HepG2 (cell line): ENCODE data around the gene CYLD. TPM values are rescaled to one million over a fixed set of nuclear protein-coding genes. Genes with fewer than 3 reads are reported as not detected.

ENCODE experiments used
- ATAC-seq: fragments of 200-7000 bp; cut with Tn5 transposase; 3 replicates; pipeline ENCODE4 v1.9.1; 2020; ENCODE audit warnings: mild to moderate bottlenecking, moderate library complexity
- BruUV-seq: library from RNA; stranded (reverse); fragments of 400-500 nt; replicated peaks from 2 replicates; lab custom pipeline; 2021; lab: Mats Ljungman, UMichigan
- CTCF ChIA-PET: fragments of 300-600 bp; formaldehyde crosslinking; extraction: SDS; loops from one replicate; lab custom pipeline; 2021; ENCODE audit warnings: low total read pairs, inconsistent platforms, low intra/inter-chr PET ratio; lab: Yijun Ruan, JAX
- POLR2A ChIA-PET: fragments of 350-600 bp; sonication (Branson Sonifier 250); formaldehyde crosslinking; loops from one replicate; lab custom pipeline; 2020; ENCODE audit warnings: antibody characterized with exemption, inconsistent platforms; lab: Yijun Ruan, JAX
- DNase-seq: peaks from one replicate; pipeline ENCODE4 v3.0.0-alpha.2; 2015; ENCODE audit warnings: low spot score
- FAIRE-seq: peaks from 3 replicates; lab custom pipeline; 2011; peaks lifted over from hg19 to GRCh38; lab: Jason Lieb, UNC
- H2AFZ ChIP-seq: one replicate; pipeline ENCODE4 v1.6.1; 2011; ENCODE audit warnings: low read length, inconsistent platforms
- H3K27ac ChIP-seq: fragments of 300-600 bp; 3 replicates; pipeline ENCODE4 v1.8.0; 2011; ENCODE audit warnings: mixed run types, mild to moderate bottlenecking, mixed read lengths, low read length, inconsistent platforms; ENCODE audit not compliant: insufficient read depth; ENCODE audit errors: extremely low read length
- H3K27me3 ChIP-seq, 2 experiments: fragments of 200-600 bp in 1 of 2; 2 replicates in 1 of 2; 3 replicates in 1 of 2; pipeline versions ENCODE4 v1.6.0 to v1.8.0; 2011; ENCODE audit warnings: low read length in 2 of 2, mild to moderate bottlenecking in 2 of 2, moderate library complexity in 2 of 2, inconsistent platforms in 1 of 2; ENCODE audit not compliant: insufficient read depth in 2 of 2, control insufficient read depth in 1 of 2
- H3K36me3 ChIP-seq, 2 experiments: fragments of 200-600 bp in 1 of 2; replicated peaks in 1 of 2; 2 replicates in 1 of 2; 3 replicates in 1 of 2; pipeline versions ENCODE4 v1.5.1 to v1.8.0; 2011; ENCODE audit warnings: low read length in 2 of 2, inconsistent platforms in 1 of 2; ENCODE audit not compliant: insufficient read depth in 2 of 2, control insufficient read depth in 1 of 2
- H3K4me1 ChIP-seq: 2 replicates; pipeline ENCODE4 v1.5.1; 2012; ENCODE audit warnings: low read length, inconsistent platforms; ENCODE audit not compliant: insufficient read depth
- H3K4me2 ChIP-seq: 2 replicates; pipeline ENCODE4 v1.6.0; 2011; ENCODE audit warnings: low read depth, low read length, inconsistent platforms
- H3K4me3 ChIP-seq, 3 experiments: fragments of 200-600 bp in 1 of 3; sonication (generic), shearing (Covaris generic) in 1 of 3; replicated peaks in 1 of 3; 2 replicates each; pipeline ENCODE4 v1.5.1; 2011 to 2016; ENCODE audit warnings: low read length in 3 of 3, inconsistent platforms in 2 of 3, low read depth in 2 of 3, mild to moderate bottlenecking in 2 of 3, control low read depth in 1 of 3, mixed read lengths in 1 of 3; ENCODE audit not compliant: insufficient read depth in 1 of 3
- H3K79me2 ChIP-seq: one replicate; pipeline ENCODE4 v1.6.1; 2011; ENCODE audit warnings: low read length, inconsistent platforms; ENCODE audit not compliant: insufficient read depth
- H3K9ac ChIP-seq: 2 replicates; pipeline ENCODE4 v1.6.0; 2011; ENCODE audit warnings: mild to moderate bottlenecking, low read depth, low read length, inconsistent platforms; ENCODE audit not compliant: insufficient read depth
- H3K9me3 ChIP-seq: 2 replicates; pipeline ENCODE4 v1.5.1; 2012; ENCODE audit warnings: mild to moderate bottlenecking, low read length
- H4K20me1 ChIP-seq: 2 replicates; pipeline ENCODE4 v1.6.0; 2011; ENCODE audit warnings: inconsistent platforms, mild to moderate bottlenecking, low read length, moderate library complexity; ENCODE audit not compliant: insufficient read depth
- CHCHD3 ChIP-seq: sonication (generic); formaldehyde crosslinking; IDR thresholded peaks from 2 replicates; pipeline ENCODE4 v1.8.0; 2022; ENCODE audit warnings: mild to moderate bottlenecking, missing genetic modification reagents, moderate library complexity
- PCBP2 ChIP-seq: fragments of 200-400 bp; formaldehyde crosslinking; optimal IDR thresholded peaks from 2 replicates; pipeline ENCODE3; 2018; ENCODE audit warnings: low read length, low read depth; ENCODE audit not compliant: poor library complexity, severe bottlenecking
- RAD51 ChIP-seq: fragments of 450-650 bp; IDR thresholded peaks from 2 replicates; pipeline ENCODE4 v1.6.1; 2016; ENCODE audit warnings: borderline replicate concordance
- USF2 ChIP-seq, 2 experiments: sonication (generic) in 1 of 2; formaldehyde crosslinking in 1 of 2; IDR thresholded peaks; 2 replicates each; pipeline versions ENCODE4 v1.5.1 to v1.6.1; 2011 to 2020; ENCODE audit warnings: borderline replicate concordance in 1 of 2, low read depth in 1 of 2, low read length in 1 of 2, mild to moderate bottlenecking in 1 of 2, missing genetic modification reagents in 1 of 2, moderate library complexity in 1 of 2
- ZEB1 ChIP-seq: IDR thresholded peaks from 2 replicates; pipeline ENCODE4 v1.6.1; 2012; ENCODE audit warnings: mild to moderate bottlenecking, low read depth, inconsistent platforms; ENCODE audit not compliant: insufficient replicate concordance
- ZNF768 ChIP-seq: sonication (generic); formaldehyde crosslinking; IDR thresholded peaks from 2 replicates; pipeline ENCODE4 v1.4.0; 2020; ENCODE audit warnings: missing genetic modification reagents
- WGBS: methylation state at CpG from one replicate; pipeline ENCODE4 v1.1.6; 2017; ENCODE audit warnings: low lambda C conversion rate; 5-methylcytosine and 5-hydroxymethylcytosine counted together
- in situ Hi-C: cut with HindIII; loops from 2 replicates; pipeline ENCODE4 v1.10.0; 2017; ENCODE audit warnings: low pct_unique_long_range_greater_than_20kb; ENCODE audit not compliant: extremely low pct_ligation_motif_present
- intact Hi-C: fragments of 100-400 bp; cut with micrococcal nuclease; formaldehyde crosslinking; loops from one replicate; pipeline ENCODE4 v1.10.0; 2022; ENCODE audit not compliant: unreplicated experiment
- polyA plus RNA-seq, 8 experiments: library from polyadenylated mRNA; depleted of rRNA in 3 of 8; stranded (reverse) in 7 of 8; unstranded in 1 of 8; fragments of >200 nt; fragmentation: Illumina TruSeq in 4 of 8; extraction: Trizol in 4 of 8; gene quantifications; 2 replicates each; pipeline versions ENCODE4 v1.2.1 to v1.2.3, GENCODE V29; 2011 to 2016; ENCODE audit warnings: low read depth in 4 of 8, missing spikeins in 1 of 8, mixed read lengths in 1 of 8; ENCODE audit not compliant: insufficient read depth in 1 of 8
- total RNA-seq, 5 experiments: library from RNA; depleted of rRNA; stranded (reverse); fragments of >200 nt; fragmentation: Illumina TruSeq; extraction: Trizol; gene quantifications; 2 replicates each; pipeline ENCODE4 v1.2.3, GENCODE V29; 2016; ENCODE audit warnings: low read depth in 1 of 5
- TF ChIP-seq, protein P1 (sequence below): sonication (generic); formaldehyde crosslinking; IDR thresholded peaks from one replicate; pipeline ENCODE4 v1.5.1; 2020; ENCODE audit warnings: mild to moderate bottlenecking, missing genetic modification reagents; ENCODE audit errors: not compliant biosample characterization
- TF ChIP-seq, protein P2 (sequence below): IDR thresholded peaks from 2 replicates; pipeline ENCODE4 v1.6.1; 2016; ENCODE audit warnings: control low read depth
- TF ChIP-seq, protein P3 (sequence below): sonication (generic); formaldehyde crosslinking; IDR thresholded peaks from 2 replicates; pipeline ENCODE4 v1.4.0; 2020; ENCODE audit warnings: missing genetic modification reagents, borderline replicate concordance

CYLD gene
- total and polyA plus RNA-seq, 2 of the 13 experiments (the other 11 are each of a cell fraction or from before 2014, with no cell fraction given) = 6.1 to 11.4 TPM

GRCh38 chr16:50810241-50810965, 68.5 kb downstream of the CYLD start:
- Histone ChIP-seq H3K4me3 (no peak overlapping the region), H3K36me3 (no peaks in the 10 kb centered on the region), H4K20me1 (no peaks in the 10 kb centered on the region), H3K9ac (no peak overlapping the region), H3K4me1 (peaks cover 13% of the 10 kb centered on the region), H3K27me3 (peaks cover 0 to 14% of the 10 kb centered on the region in 2 experiments; a peak in 1 of 5 replicates), H3K9me3 (no peaks in the 10 kb centered on the region), H3K4me2 (no peak overlapping the region), H3K79me2 (no peaks in the 10 kb centered on the region), H3K27ac (no peak overlapping the region), H2AFZ (no peak overlapping the region)
- intact Hi-C loops (no loop called here), in situ Hi-C loops (no loop called here)
- DNase-seq (no peak), ATAC-seq (no peak), FAIRE-seq (no peak)
- no TSS peak for BruUV-seq
- no peak for TF ChIP-seq RAD51
- TF ChIP-seq, protein P1, sequence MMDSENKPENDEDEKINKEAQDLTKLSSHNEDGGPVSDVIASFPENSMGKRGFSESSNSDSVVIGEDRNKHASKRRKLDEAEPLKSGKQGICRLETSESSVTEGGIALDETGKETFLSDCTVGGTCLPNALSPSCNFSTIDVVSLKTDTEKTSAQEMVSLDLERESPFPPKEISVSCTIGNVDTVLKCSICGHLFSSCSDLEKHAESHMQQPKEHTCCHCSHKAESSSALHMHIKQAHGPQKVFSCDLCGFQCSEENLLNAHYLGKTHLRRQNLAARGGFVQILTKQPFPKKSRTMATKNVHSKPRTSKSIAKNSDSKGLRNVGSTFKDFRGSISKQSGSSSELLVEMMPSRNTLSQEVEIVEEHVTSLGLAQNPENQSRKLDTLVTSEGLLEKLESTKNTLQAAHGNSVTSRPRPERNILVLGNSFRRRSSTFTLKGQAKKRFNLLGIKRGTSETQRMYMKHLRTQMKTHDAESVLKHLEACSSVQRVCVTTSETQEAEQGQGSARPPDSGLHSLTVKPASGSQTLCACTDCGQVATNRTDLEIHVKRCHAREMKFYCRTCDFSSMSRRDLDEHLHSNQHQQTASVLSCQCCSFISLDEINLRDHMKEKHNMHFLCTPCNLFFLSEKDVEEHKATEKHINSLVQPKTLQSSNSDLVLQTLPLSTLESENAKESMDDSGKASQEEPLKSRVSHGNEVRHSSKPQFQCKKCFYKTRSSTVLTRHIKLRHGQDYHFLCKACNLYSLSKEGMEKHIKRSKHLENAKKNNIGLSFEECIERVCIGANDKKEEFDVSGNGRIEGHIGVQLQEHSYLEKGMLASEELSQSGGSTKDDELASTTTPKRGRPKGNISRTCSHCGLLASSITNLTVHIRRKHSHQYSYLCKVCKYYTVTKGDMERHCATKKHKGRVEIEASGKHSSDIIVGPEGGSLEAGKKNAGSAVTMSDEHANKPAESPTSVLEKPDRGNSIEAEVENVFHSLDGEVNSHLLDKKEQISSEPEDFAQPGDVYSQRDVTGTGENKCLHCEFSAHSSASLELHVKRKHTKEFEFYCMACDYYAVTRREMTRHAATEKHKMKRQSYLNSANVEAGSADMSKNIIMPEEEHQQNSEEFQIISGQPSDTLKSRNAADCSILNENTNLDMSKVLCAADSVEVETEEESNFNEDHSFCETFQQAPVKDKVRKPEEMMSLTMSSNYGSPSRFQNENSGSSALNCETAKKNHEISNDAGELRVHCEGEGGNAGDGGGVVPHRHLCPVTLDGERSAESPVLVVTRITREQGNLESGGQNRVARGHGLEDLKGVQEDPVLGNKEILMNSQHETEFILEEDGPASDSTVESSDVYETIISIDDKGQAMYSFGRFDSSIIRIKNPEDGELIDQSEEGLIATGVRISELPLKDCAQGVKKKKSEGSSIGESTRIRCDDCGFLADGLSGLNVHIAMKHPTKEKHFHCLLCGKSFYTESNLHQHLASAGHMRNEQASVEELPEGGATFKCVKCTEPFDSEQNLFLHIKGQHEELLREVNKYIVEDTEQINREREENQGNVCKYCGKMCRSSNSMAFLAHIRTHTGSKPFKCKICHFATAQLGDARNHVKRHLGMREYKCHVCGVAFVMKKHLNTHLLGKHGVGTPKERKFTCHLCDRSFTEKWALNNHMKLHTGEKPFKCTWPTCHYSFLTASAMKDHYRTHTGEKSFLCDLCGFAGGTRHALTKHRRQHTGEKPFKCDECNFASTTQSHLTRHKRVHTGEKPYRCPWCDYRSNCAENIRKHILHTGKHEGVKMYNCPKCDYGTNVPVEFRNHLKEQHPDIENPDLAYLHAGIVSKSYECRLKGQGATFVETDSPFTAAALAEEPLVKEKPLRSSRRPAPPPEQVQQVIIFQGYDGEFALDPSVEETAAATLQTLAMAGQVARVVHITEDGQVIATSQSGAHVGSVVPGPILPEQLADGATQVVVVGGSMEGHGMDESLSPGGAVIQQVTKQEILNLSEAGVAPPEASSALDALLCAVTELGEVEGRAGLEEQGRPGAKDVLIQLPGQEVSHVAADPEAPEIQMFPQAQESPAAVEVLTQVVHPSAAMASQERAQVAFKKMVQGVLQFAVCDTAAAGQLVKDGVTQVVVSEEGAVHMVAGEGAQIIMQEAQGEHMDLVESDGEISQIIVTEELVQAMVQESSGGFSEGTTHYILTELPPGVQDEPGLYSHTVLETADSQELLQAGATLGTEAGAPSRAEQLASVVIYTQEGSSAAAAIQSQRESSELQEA = no peak
- TF ChIP-seq ZEB1 = no peak
- TF ChIP-seq USF2 (IDR thresholded peaks at IDR 0.05; ENCODE audit: low read depth, low read length) = no peak
- TF ChIP-seq USF2 (CRISPR knock-in tag; IDR thresholded peaks at IDR 0.05; ENCODE audit: borderline replicate concordance) = no peak
- TF ChIP-seq, protein P2, sequence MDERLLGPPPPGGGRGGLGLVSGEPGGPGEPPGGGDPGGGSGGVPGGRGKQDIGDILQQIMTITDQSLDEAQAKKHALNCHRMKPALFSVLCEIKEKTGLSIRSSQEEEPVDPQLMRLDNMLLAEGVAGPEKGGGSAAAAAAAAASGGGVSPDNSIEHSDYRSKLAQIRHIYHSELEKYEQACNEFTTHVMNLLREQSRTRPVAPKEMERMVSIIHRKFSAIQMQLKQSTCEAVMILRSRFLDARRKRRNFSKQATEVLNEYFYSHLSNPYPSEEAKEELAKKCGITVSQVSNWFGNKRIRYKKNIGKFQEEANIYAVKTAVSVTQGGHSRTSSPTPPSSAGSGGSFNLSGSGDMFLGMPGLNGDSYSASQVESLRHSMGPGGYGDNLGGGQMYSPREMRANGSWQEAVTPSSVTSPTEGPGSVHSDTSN (CRISPR knock-in tag) = no peak
- no peak for TF ChIP-seq CHCHD3 (CRISPR knock-in tag)
- TF ChIP-seq, protein P3, sequence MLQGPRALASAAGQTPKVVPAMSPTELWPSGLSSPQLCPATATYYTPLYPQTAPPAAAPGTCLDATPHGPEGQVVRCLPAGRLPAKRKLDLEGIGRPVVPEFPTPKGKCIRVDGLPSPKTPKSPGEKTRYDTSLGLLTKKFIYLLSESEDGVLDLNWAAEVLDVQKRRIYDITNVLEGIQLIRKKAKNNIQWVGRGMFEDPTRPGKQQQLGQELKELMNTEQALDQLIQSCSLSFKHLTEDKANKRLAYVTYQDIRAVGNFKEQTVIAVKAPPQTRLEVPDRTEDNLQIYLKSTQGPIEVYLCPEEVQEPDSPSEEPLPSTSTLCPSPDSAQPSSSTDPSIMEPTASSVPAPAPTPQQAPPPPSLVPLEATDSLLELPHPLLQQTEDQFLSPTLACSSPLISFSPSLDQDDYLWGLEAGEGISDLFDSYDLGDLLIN (CRISPR knock-in tag) = no peak
- TF ChIP-seq PCBP2 = no peak
- TF ChIP-seq ZNF768 = no peak
- CTCF ChIA-PET = no interaction called here
- POLR2A ChIA-PET = no interaction called here
- 45% methylated on average over 6 of the region's 8 CpGs for WGBS
